ENCODE data around the gene ALDH1B1.

Gene ALDH1B1

DNA sequence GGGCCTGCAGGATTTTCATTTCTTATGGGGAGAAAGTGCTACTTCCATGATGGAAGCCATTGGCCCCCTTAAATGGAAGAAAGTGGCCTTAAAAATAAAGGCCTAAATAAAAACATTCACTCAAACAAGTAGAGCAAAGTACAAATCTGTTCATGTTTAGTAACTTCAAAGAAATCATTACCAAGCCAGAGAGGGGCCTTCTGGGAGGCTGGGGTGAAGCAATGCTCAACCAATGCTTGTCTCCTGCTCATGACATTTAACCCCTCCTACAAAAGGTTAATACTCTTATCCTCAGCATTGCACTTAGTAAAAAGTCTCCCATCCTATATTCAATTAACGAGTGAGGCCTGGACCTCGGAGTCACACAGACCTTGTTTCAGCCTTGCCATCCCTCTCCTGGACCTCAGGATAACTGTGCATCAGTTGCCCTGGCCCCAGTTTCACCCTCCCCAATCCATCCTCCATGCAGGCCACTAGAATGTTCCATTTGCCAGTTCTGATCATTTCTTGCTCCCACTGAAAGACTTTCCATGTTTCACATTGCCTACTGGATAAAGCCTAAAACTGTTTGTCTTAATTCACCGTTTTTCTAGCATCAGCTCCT lies 36.9 kb upstream of the ALDH1B1 start:
- Histone ChIP-seq H3K9ac (ENCODE audit: low read length) (no peak overlapping the region), H3K27me3 (ENCODE audit: control insufficient read depth, insufficient read depth, low read length) (no peaks in the 10 kb centered on the region), H3K36me3 (ENCODE audit: control insufficient read depth, insufficient read depth, low read length) (no peaks in the 10 kb centered on the region), H3K4me1 (ENCODE audit: control insufficient read depth, insufficient read depth, low read length) (peaks cover 4% of the 10 kb centered on the region), H3K9me3 (ENCODE audit: control insufficient read depth, low read length) (no peaks in the 10 kb centered on the region), H3K4me3 (ENCODE audit: low read length) (no peak overlapping the region)

DNA sequence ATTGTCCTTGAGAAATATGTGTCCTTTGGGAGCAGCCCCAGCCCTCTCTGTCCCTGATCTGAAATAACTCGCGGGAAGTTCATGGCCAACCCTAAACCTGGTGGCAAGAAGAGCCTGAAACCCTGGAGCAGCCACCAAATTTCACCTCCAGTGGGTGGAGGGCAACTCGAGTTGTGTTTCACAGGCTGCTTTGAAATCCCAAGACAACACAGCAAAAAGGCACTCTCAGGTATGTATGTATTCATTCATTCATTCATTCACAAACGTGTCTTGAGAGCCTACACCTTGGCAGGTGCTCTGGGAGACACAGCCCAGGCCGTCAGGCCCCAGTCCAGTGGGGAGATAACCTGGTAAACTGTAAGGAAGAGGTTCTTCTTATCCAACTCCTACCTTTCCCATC lies 35.7 kb upstream of the ALDH1B1 start:
- no peak overlapping the region for H3K4me3 ChIP-seq (ENCODE audit: low read length)
- H3K36me3 ChIP-seq (ENCODE audit: control insufficient read depth, insufficient read depth, low read length) = no peaks in the 10 kb centered on the region
- H3K4me1 ChIP-seq (ENCODE audit: control insufficient read depth, insufficient read depth, low read length) = peaks cover 4% of the 10 kb centered on the region
- no peaks in the 10 kb centered on the region for H3K9me3 ChIP-seq (ENCODE audit: control insufficient read depth, low read length)
- no peak overlapping the region for H3K9ac ChIP-seq (ENCODE audit: low read length)
- no peaks in the 10 kb centered on the region for H3K27me3 ChIP-seq (ENCODE audit: control insufficient read depth, insufficient read depth, low read length)

DNA sequence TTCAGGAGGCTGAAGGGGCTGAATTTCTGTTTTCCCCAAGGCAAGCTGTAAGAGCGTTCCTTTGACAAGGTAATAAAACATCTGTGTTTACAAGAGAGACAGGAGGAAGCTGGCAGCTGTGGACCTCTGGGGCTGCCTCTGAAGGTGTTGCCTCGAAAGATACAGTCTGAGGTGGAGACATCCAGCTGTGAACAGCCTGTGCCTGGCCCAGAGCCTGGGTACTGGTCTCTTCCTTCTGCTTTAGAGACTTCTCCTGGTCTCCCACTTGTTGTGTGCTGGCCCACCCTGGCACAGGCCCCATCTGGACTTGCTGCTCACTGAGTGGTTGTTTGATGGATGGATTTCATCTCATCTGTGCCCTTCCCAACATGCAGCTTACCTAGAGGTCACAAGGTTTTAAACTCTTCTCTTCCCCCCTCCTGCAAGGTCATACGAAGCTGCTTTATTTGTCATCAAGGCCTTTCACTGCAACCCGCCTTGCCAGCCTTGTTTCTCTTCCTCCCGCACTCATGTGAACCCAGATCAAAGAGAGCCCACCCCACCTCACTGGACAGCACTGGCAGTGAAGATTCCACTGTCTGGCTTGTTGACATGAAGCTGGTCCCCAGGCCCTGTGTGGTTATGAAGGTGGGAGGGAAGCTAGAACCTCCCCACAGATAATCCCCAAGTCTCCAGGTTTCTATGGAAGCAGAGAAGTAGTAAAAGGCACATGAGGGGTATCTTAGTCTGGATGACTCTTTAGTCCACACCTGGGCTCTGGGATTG lies 35.0 kb upstream of the ALDH1B1 start:
- Histone ChIP-seq H3K9ac (ENCODE audit: low read length) (no peak overlapping the region), H3K36me3 (ENCODE audit: control insufficient read depth, insufficient read depth, low read length) (no peaks in the 10 kb centered on the region), H3K27me3 (ENCODE audit: control insufficient read depth, insufficient read depth, low read length) (no peaks in the 10 kb centered on the region), H3K4me1 (ENCODE audit: control insufficient read depth, insufficient read depth, low read length) (peaks cover 4% of the 10 kb centered on the region), H3K4me3 (ENCODE audit: low read length) (no peak overlapping the region), H3K9me3 (ENCODE audit: control insufficient read depth, low read length) (no peaks in the 10 kb centered on the region)

DNA sequence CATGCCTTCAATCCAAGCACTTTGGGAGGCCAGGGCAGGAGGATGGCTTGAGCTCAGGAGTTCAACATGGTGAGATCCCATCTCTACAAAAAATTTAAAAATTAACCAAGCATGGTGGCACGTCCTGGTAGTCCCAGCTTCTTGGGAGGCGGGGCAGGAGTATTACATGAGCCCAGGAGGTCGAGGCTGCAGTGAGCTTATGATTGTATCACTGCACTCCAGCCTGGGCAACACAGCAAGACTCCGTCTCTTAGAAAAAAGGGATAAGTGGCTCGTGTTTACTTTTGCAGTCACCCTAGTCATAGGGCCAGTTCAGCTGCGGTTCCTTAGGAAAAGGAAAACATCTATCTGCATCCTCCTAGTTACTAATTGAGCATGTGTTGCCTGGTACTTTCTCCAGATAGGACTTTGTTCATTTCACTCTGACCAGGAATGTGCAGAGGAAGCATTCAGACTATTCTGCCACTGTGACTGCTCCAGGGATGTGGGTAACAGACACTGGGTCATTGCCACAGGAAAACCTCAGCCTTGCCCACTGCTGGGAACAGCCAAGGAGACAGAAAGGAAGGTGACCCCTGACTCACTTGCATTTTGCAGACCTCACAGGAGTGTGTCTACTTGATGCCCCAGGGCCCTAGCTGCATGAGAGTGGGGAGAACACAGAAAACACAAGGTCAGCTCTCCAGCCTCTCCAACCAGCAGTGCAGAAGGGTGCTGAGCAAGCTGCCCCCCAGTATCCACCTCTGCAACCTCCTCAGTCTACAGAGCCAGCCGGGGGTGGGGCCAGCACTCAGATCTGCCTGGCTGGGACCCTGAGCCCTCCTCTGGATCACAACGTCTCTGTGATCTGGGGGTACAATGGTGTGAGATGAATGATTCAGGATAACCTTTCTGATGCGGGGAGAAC lies 33.9 kb upstream of the ALDH1B1 start:
- H3K4me1 ChIP-seq (ENCODE audit: control insufficient read depth, insufficient read depth, low read length) = peaks cover 4% of the 10 kb centered on the region
- H3K4me3 ChIP-seq (ENCODE audit: low read length) = no peak overlapping the region
- no peaks in the 10 kb centered on the region for H3K36me3 ChIP-seq (ENCODE audit: control insufficient read depth, insufficient read depth, low read length)
- H3K27me3 ChIP-seq (ENCODE audit: control insufficient read depth, insufficient read depth, low read length) = no peaks in the 10 kb centered on the region
- no peak overlapping the region for H3K9ac ChIP-seq (ENCODE audit: low read length)
- no peaks in the 10 kb centered on the region for H3K9me3 ChIP-seq (ENCODE audit: control insufficient read depth, low read length)

DNA sequence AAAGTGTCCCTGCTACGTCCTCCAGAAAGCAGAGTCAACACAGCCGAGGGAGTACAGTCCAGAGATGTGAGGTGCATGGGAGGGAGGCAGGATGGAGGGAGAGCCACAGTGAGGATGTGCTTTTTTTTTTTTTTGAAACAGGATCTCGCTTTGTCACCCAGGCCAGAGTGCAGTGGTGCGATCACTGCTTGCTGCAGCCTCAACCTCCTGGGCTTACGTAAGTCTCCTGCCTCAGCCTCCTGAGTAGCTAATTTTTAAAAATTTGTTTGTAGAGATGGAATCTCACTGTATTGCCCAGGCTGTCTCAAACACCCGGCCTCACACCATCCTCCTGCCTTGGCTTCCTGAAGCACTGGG lies 33.2 kb upstream of the ALDH1B1 start:
- no peaks in the 10 kb centered on the region for H3K9me3 ChIP-seq (ENCODE audit: control insufficient read depth, low read length)
- H3K4me3 ChIP-seq (ENCODE audit: low read length) = no peak overlapping the region
- H3K9ac ChIP-seq (ENCODE audit: low read length) = no peak overlapping the region
- H3K36me3 ChIP-seq (ENCODE audit: control insufficient read depth, insufficient read depth, low read length) = no peaks in the 10 kb centered on the region
- no peaks in the 10 kb centered on the region for H3K27me3 ChIP-seq (ENCODE audit: control insufficient read depth, insufficient read depth, low read length)
- peaks cover 4% of the 10 kb centered on the region for H3K4me1 ChIP-seq (ENCODE audit: control insufficient read depth, insufficient read depth, low read length)

DNA sequence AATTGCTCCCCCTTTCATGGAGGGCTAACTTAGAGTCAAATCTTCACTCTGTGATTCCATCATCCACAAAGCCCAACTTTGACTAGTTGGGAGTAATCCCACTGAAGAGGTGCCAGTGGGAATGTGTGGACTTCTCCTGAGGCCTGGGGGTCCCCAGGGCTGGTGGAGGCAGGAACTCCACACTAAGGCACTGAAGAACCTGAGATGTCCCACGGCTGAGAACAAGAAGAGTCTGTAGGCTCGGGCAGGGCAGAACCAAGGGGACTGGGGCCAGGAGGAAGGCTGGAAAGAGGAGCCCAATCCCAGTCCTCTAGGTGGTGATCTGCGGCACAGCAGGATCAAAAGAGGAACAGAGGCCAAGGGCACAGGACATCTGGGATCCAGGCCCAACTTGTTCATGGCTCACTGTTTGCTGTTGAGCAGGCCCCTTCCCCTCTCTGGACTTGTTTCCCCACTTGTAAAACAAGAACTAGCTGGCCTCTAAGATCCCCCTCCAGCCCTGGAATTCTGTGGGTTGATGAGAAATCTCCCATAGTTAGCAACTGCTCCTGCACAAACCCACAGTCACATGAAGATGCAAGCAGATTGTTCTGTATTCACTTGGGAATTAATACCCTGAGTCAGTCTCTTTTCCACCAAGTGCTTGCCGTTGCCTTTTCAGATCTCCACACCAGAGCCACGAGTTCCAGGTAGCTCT lies 32.7 kb upstream of the ALDH1B1 start:
- H3K4me3 ChIP-seq (ENCODE audit: low read length) = no peak overlapping the region
- peaks cover 4% of the 10 kb centered on the region for H3K4me1 ChIP-seq (ENCODE audit: control insufficient read depth, insufficient read depth, low read length)
- no peaks in the 10 kb centered on the region for H3K27me3 ChIP-seq (ENCODE audit: control insufficient read depth, insufficient read depth, low read length)
- no peaks in the 10 kb centered on the region for H3K36me3 ChIP-seq (ENCODE audit: control insufficient read depth, insufficient read depth, low read length)
- no peak overlapping the region for H3K9ac ChIP-seq (ENCODE audit: low read length)
- no peaks in the 10 kb centered on the region for H3K9me3 ChIP-seq (ENCODE audit: control insufficient read depth, low read length)

DNA sequence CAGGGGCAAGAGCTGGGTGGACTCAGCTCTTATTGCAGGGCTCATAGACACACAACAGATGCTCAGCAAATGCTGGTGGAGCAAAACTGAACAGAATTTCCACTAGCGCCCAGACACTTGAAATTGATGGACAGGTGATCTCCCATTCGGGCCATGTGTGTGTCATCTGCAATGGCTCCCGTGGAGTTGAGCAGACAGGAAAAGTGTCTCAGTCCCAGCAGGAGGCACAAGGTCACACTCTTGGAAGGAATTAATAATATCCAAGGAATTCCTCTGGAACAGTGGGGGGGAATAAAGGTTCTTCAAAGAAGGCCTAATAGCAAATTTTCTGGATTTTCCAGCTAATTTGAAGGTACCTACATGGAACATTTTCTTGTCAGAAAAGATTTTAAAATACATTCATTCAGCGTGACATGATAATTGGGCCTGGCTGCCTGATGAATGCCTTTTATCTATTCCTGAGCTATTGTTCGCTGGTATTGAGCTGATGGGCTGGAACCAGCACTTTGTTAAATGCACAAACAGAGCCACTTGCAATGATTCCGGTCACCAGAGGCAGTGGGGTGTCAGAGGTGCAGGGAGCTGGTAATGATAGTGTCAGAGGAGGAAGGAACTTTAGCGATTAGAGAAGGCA lies 31.5 kb upstream of the ALDH1B1 start:
- Histone ChIP-seq H3K9ac (ENCODE audit: low read length) (no peak overlapping the region), H3K4me1 (ENCODE audit: control insufficient read depth, insufficient read depth, low read length) (no peaks in the 10 kb centered on the region), H3K36me3 (ENCODE audit: control insufficient read depth, insufficient read depth, low read length) (no peaks in the 10 kb centered on the region), H3K27me3 (ENCODE audit: control insufficient read depth, insufficient read depth, low read length) (no peaks in the 10 kb centered on the region), H3K4me3 (ENCODE audit: low read length) (no peak overlapping the region), H3K9me3 (ENCODE audit: control insufficient read depth, low read length) (no peaks in the 10 kb centered on the region)

DNA sequence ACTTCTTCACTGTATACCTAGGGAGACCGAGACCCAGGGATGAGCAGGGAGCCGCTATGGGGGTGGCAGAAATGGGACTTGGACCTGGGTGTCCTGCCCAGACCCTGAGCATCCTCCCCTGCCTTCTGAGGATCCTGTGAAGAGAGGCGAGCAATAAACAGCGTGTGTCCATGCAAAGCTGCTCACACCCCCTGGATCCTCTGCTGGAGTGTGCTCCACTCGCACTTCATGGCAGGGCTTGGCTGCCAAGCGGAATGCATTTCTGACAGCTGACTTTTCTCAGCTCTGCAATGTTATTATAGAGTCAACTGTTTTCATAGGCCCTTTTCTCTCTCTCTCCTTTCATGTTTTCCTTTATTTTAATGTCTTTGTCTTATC lies 31.0 kb upstream of the ALDH1B1 start:
- H3K4me3 ChIP-seq (ENCODE audit: low read length) = no peak overlapping the region
- no peaks in the 10 kb centered on the region for H3K9me3 ChIP-seq (ENCODE audit: control insufficient read depth, low read length)

DNA sequence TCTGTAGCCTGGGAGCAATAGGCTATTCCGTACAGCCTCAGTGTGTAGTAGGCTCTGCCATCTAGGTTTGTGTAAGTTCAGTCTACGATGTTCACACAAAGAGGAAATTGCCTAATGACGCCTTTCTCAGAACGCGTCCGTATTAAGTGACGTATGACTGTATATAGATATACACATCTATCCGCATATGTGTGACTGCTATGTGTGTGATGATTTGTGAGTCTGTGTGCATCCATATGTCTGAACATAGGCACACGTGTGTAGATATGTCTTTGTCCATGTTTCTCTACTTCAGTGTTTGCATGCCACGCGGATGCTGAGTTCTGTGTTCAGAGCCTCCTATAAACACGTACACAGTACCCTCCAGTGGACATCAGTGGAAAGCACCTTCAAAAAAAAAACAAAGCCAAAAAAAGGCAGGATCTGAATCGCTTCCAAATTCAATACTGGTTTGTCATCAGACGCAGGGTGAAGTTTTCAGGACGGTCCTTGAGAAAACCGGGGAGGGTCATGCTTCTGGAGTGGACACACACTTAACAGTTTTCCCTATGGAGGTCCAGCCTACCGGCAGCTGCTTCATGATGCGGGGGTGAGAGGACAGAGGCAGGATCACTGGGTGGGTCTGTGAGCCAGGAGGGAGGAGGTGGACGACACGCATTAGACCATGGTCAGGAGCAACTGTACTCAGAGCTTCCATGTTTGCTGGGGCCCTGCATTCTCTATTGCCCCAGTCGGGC lies 29.5 kb upstream of the ALDH1B1 start:
- Histone ChIP-seq H3K4me3 (ENCODE audit: low read length) (no peak overlapping the region), H3K4me1 (ENCODE audit: control insufficient read depth, insufficient read depth, low read length) (no peaks in the 10 kb centered on the region), H3K9me3 (ENCODE audit: control insufficient read depth, low read length) (no peaks in the 10 kb centered on the region), H3K9ac (ENCODE audit: low read length) (no peak overlapping the region), H3K36me3 (ENCODE audit: control insufficient read depth, insufficient read depth, low read length) (no peaks in the 10 kb centered on the region), H3K27me3 (ENCODE audit: control insufficient read depth, insufficient read depth, low read length) (no peaks in the 10 kb centered on the region)

More for the DNA sequence above, 31.0 kb upstream of the ALDH1B1 start:
- Histone ChIP-seq H3K27me3 (ENCODE audit: control insufficient read depth, insufficient read depth, low read length) (no peaks in the 10 kb centered on the region), H3K36me3 (ENCODE audit: control insufficient read depth, insufficient read depth, low read length) (no peaks in the 10 kb centered on the region), H3K4me1 (ENCODE audit: control insufficient read depth, insufficient read depth, low read length) (no peaks in the 10 kb centered on the region), H3K9ac (ENCODE audit: low read length) (no peak overlapping the region)

DNA sequence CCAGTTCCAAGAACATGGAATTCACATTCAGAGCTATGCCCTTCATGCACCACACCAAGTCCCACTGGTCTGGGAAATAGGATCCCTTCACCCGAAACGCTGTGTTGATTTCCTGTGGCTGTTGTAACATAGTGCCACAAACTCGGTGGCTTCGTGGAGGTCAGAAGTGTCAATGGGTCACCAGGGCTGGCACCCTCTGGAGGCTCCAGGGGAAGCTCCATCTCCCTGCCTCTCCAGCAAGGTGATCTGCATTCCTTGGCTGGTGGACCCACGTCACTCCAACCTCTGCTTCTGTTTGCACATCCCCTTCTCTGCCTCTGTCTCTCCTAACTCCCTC lies 28.9 kb upstream of the ALDH1B1 start:
- H3K9ac ChIP-seq (ENCODE audit: low read length) = no peak overlapping the region
- H3K36me3 ChIP-seq (ENCODE audit: control insufficient read depth, insufficient read depth, low read length) = no peaks in the 10 kb centered on the region
- no peaks in the 10 kb centered on the region for H3K4me1 ChIP-seq (ENCODE audit: control insufficient read depth, insufficient read depth, low read length)
- no peaks in the 10 kb centered on the region for H3K9me3 ChIP-seq (ENCODE audit: control insufficient read depth, low read length)
- H3K4me3 ChIP-seq (ENCODE audit: low read length) = no peak overlapping the region
- H3K27me3 ChIP-seq (ENCODE audit: control insufficient read depth, insufficient read depth, low read length) = no peaks in the 10 kb centered on the region

DNA sequence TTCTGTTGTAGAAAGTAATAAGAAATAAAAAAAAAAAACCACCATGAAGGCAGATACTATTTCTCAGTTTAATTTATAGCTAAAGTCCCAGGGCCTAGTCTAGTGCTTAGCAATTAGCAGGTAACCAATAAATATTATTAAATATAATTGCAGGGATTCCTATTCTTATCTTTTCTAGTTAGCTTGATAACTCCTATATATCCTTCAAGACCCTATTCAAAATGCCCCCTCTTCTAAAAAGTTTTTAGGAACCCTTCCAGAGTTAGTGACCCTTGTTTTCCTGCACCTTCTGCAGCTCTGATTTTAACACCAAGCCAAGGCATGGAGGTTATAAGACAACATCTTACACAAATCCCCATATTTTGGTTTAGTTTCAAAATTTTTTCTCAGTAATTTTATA lies 24.6 kb upstream of the ALDH1B1 start:
- H3K4me1 ChIP-seq (ENCODE audit: control insufficient read depth, insufficient read depth, low read length) = no peaks in the 10 kb centered on the region
- H3K27me3 ChIP-seq (ENCODE audit: control insufficient read depth, insufficient read depth, low read length) = no peaks in the 10 kb centered on the region
- H3K9ac ChIP-seq (ENCODE audit: low read length) = no peak overlapping the region
- H3K4me3 ChIP-seq (ENCODE audit: low read length) = no peak overlapping the region
- H3K9me3 ChIP-seq (ENCODE audit: control insufficient read depth, low read length) = no peaks in the 10 kb centered on the region
- H3K36me3 ChIP-seq (ENCODE audit: control insufficient read depth, insufficient read depth, low read length) = no peaks in the 10 kb centered on the region

All from mucosa of stomach (tissue), 1 donor.